Stimulated activated CD4-positive, alpha-beta T cell treated with anti-CD3 and anti-CD28 coated beads, Interleukin-15, amount 100 ng/mL, for 48 hours (primary cell): ENCODE results near the gene COBLL1.

ENCODE experiments used
- DNase-seq, 2 donors: peaks; one replicate each; pipeline ENCODE4 v3.0.0-alpha.2; 2020; ENCODE audit warnings: low read depth in 2 of 2

Gene COBLL1

GRCh38 chr2:164756773-164757172, 84.8 kb downstream of the COBLL1 start:
- DNase-seq = no peak

- DNase-seq = no peak
These were observed 85.7 kb downstream of the COBLL1 start for GRCh38 chr2:164755952-164756351.

DNA sequence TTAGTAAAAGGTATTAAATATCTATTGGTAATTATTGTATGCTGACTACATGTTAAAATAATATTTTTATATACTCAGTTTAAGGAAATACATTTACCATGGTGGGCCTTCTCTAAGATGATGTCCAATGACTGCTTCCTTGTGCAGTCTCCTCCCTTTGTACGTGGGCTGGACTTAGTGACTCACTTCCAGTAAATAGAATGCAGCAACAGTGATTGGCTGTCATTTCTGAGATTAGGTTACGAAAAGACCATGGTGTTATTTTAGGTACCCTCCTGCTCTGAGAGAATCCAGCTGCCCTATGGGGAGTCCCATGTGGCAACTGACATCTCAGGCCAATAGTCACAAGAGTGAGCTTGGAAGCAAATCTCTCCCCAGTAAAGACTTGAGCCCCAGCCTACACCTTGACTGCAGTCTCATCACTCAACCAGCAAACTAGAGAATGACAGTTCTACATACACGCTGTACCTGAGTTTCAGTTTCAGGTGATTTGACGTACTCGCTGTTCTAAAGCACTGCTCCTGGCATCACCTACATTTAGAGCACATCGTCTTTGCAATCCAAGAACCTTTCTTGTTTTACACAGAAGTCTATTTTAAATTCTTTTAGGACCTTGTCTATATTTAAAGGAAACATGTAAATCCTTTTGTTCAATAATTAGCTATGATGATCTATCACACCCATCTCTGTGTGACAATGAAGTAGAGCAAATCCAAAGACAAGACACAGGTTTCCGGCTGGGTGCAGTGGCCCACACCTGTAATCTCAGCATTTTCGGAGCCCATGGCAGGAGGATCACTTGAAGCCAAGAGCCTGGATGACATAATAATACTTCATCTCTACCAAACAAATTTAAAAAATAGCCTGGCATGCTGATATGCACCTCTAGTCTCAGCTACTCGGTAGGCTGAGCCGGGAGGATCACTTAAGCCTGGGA, 87.2 kb downstream of the COBLL1 start:
- no peak for DNase-seq

DNA sequence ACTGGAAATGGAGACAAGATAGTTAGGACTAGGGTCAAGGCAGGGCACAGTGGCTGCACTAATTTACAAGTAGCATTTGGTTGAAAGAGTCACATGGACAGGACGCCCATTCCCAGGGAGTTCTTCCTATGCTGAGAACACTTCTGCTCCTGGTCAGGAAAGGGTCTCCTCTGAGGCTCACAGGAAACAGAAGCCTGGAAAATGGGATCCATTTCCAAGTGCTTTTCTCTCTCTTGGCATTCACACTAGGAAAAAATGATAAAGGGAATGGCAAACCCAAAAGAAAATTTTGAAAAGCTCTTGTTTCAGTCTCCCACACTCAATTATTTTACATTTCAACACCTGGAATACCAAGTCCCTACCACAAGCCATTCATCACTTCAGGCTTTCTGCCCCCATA, 88.7 kb downstream of the COBLL1 start:
- no peak for DNase-seq

GRCh38 chr2:164747783-164748433, 93.7 kb downstream of the COBLL1 start:
- no peak for DNase-seq

DNA sequence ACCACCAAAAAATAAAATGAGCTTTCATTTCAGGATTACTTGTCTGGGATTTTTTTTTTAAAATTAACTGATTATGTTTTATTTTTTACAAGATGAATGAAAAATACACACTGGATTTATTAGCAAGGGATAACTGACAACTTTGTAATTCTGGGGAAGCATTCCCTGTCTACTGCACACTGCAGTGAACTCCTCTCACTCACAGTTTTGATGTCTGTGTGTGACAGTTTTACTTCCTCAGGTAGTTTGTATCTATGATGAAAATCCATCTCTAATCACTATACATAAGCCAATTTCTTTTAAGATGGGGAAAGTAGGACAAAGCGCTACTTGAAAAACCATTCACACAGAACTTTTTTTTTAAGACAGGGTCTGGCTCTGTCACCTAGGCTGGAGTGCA, 94.5 kb downstream of the COBLL1 start:
- DNase-seq = no peak

DNA sequence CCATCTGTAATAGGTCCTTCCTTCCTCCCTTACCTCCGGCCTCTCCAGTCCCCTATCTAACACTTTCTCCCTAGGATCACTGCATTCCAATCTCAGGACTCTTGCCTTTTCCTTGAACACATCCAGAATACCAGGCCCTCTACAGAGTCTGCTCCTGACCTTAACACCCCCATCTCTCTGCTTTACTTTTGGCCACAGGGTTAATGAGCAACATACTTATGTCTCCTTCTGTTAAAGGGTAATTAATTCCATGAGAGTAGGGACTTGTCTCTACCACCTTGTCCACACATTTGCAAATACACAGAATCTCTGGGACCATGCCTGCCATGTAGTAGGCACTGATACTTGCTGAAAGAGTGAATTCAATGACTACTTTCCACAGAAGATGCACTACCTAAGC, 94.9 kb downstream of the COBLL1 start:
- DNase-seq = no peak

GRCh38 chr2:164745012-164745797, 96.4 kb downstream of the COBLL1 start:
- no peak for DNase-seq

DNA sequence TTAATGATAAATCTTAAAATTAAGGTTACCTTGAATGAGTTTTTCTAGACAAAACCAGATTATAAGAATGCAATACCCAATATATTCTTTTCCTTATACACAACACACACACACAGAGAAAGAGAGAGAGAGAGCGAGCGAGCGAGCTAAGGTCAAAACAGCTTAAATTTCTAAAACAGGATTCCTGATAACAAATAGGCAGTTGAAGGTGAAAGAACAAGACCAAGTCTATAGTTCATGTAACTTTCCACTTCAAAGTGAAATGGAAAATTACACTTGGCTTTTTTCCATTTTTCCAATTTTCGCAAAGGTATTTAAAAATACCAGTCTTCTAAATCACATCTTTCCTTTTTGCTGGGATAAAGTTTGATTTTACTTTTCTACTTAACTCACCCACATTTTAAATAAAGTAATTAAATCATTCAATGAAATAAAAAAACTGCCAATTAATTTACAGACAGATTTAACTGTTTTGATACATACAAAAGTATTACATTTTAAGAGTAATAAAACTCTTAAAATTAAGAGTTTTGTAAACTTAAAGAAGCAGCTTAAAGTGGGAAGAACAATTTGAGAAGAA, 98.8 kb downstream of the COBLL1 start:
- DNase-seq = no peak

GRCh38 chr2:164739966-164740365, 101.7 kb downstream of the COBLL1 start:
- no peak for DNase-seq

DNA sequence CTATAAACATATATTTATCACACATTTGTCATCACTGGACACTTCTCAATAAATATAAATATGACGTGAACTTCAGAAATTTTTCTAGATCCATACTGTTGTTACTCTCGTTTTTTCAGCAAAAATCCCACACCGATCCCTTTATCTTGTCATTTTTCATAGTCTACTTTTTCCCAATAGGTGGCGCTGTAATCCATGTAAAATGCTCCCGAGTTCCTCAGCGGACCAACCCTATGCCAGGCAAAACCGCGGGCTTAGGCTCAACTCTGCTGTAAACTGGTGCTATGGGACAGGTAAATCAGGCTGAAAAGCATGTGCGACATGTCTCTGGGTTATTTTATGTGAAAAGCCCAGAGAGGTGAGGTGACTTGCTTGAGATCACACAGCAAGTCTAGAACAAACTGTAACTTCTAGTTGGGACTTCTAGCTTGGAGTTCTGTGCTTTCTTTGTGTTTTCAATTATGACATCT, 104.0 kb downstream of the COBLL1 start:
- no peak for DNase-seq

- DNase-seq = no peak
These were observed 106.2 kb downstream of the COBLL1 start for GRCh38 chr2:164735309-164735919.

- no peak for DNase-seq
These were observed 107.4 kb downstream of the COBLL1 start for GRCh38 chr2:164734196-164734595.

DNA sequence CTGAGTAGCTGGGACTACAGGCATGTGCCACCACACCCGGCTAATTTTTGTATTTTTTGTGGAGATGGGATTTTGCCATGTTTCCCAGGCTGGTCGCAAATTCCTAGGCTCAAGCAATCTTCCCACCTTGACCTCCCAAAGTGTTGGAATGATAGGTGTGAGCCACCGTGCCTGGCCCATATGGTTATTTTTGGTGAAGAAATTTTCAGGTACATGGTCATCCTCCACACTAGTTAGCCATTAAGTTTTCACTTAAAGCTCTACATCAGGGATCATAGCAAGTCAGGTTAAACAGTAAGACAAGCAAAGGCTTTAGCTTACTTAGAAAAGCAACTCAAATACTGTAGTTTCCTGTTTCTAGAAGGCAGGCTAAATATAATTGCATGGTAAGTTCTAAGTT, 116.1 kb downstream of the COBLL1 start:
- no peak for DNase-seq

GRCh38 chr2:164722616-164723338, 118.8 kb downstream of the COBLL1 start:
- no peak for DNase-seq

DNA sequence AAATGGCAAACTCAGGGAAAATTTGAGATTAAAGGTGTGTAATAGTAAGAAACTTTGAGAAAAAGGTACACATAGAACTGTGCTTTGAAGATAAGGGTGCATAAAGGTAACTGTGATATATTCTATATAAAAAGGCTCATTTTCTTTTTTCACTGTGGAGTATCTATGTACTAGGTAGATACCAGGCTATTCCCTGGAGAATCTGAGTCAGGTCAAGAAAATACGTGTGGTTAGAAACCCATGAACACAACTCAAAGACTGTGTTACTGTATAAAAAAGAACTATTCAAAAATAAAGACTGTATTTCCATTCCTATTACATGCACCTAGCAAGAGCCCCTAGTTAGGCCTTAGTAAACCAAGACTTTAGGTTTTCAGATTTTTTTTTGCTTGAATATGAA, 120.2 kb downstream of the COBLL1 start:
- no peak for DNase-seq

DNA sequence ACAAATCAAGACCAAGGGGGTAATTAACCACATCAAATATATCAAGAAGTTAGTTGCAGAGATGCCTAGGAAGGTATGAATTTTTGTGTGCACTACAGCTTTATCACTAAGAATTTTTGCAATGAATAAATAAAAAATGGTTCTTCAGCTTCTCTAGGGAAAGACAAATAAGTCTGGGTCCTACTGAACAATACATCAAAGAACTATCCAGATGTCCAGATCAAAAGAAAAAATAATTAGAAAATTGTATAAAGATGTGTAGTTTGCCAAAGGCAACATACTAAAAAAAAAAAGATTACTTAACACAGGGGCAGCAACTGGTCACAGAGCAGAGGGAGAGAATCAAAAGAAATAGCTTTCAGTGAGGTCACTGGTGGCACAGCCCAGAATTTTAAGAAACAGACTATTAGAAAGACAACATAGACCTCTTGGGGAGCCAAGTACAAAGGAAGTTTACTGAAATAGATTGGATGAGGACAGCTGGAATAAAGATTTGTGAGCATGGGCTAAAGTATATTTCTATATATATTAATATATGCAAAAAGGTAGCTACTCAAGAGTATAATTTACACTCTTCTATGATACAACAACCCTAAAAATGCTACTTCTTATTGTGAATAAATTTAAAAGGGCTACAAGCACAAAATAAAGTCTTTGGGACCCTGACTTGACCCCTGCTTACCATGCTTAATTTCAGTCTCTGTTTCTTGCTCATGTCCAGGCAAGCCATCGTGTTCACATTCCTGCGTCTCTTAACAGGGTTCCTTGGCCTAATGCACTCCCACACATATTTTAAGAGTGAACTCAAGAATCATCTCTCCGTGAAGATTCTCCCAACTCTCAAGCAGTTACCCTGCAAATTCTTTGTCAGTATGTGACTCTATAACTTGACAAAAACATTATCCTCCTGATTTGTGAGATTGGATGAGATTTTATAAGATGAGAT, 121.4 kb downstream of the COBLL1 start:
- DNase-seq = no peak

DNA sequence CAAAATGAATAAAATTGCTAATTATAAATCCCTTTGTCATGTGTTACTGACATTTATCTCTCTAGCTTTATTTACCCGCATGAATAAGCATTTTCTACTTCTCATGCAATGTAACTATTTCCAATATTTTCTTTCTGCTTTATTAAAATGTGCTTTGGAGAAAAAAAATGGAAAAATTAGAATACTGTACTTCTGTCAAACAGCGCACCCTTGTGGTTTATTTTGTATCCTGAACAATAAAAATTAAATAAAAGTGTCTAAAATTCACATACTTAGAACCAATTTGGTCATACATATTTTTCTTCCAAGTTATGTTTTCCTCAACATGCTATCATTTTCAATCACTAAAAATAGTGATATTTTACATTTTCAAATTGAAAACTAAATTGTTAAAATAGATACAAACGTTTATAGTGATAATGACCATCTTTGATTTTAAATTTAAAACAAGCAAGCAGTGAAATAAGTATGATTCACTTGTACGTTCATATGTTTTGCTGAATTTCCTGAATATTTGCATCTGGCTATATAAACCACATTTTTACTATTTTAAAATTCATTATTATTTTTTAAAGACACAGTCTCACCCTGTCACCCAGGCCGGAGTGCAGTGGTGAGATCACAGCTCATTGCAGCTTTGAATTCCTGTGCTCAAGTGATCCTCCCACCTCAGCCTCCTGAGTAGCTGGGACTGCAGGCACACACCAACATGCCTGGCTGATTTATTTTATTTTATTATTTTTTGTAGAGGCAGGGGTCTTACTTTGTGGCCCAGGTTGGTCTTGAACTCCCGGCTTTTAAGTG, 124.4 kb downstream of the COBLL1 start:
- DNase-seq = no peak

GRCh38 chr2:164714471-164714870, 127.2 kb downstream of the COBLL1 start:
- no peak for DNase-seq
